ENCODE results near the gene KCNG2. TPM values are rescaled to one million over a fixed set of nuclear protein-coding genes. Genes with fewer than 3 reads are reported as not detected.

KCNG2 gene
- total RNA-seq, 1 experiment from 2014 or later, result not detected

- Mint-ChIP-seq H3K36me3 (ENCODE audit: insufficient read depth, unreplicated experiment) (no peaks in the 10 kb centered on the region), H3K4me1 (ENCODE audit: low read depth, unreplicated experiment) (no peaks in the 10 kb centered on the region), H3K9me3 (ENCODE audit: unreplicated experiment) (no peaks in the 10 kb centered on the region), H3K4me3 (ENCODE audit: unreplicated experiment) (no peak overlapping the region), H3K27me3 (ENCODE audit: insufficient read depth, unreplicated experiment) (no peaks in the 10 kb centered on the region), H3K27ac (ENCODE audit: unreplicated experiment) (no peak overlapping the region)
- no peak for DNase-seq
- H3K27me3 ChIP-seq (replicated peaks; ENCODE audit: control insufficient read depth, insufficient read depth, low read length), result no peaks in the 10 kb centered on the region
- BruUV-seq (replicated peaks), result no TSS peak
- H3K4me3 ChIP-seq (ENCODE audit: low read depth, low read length), result no peak overlapping the region
- H3K36me3 ChIP-seq (ENCODE audit: control insufficient read depth, insufficient read depth, low read length), result no peaks in the 10 kb centered on the region
- intact Hi-C loops (cut with micrococcal nuclease; ENCODE audit: unreplicated experiment), result no loop called here
- no peak for TF ChIP-seq CTCF (IDR thresholded peaks at IDR 0.05; ENCODE audit: insufficient read depth in 1 of 2, low read depth in 1 of 2, low read length in 1 of 2, severe bottlenecking in 1 of 2, unreplicated experiment in 1 of 2)
- CTCF ChIA-PET, result no interaction called here
- H3K9me3 ChIP-seq, result no peaks in the 10 kb centered on the region
- POLR2A ChIA-PET, result no interaction called here
- H3K4me1 ChIP-seq, result no peaks in the 10 kb centered on the region
These were observed 42.1 kb upstream of the KCNG2 start for GRCh38 chr18:79755496-79756142.

GRCh38 chr18:79756143-79756500, 41.6 kb upstream of the KCNG2 start:
- no peak for DNase-seq
- POLR2A ChIA-PET, result no interaction called here
- no peaks in the 10 kb centered on the region for H3K36me3 ChIP-seq (ENCODE audit: control insufficient read depth, insufficient read depth, low read length)
- H3K27me3 ChIP-seq (replicated peaks; ENCODE audit: control insufficient read depth, insufficient read depth, low read length), result no peaks in the 10 kb centered on the region
- Mint-ChIP-seq H3K27me3 (ENCODE audit: insufficient read depth, unreplicated experiment) (no peaks in the 10 kb centered on the region), H3K27ac (ENCODE audit: unreplicated experiment) (no peak overlapping the region), H3K4me1 (ENCODE audit: low read depth, unreplicated experiment) (no peaks in the 10 kb centered on the region), H3K9me3 (ENCODE audit: unreplicated experiment) (no peaks in the 10 kb centered on the region), H3K4me3 (ENCODE audit: unreplicated experiment) (no peak overlapping the region), H3K36me3 (ENCODE audit: insufficient read depth, unreplicated experiment) (no peaks in the 10 kb centered on the region)
- no peaks in the 10 kb centered on the region for H3K9me3 ChIP-seq
- no peaks in the 10 kb centered on the region for H3K4me1 ChIP-seq
- no TSS peak for BruUV-seq (replicated peaks)
- intact Hi-C loops (cut with micrococcal nuclease; ENCODE audit: unreplicated experiment), result no loop called here
- no peak overlapping the region for H3K4me3 ChIP-seq (ENCODE audit: low read depth, low read length)
- TF ChIP-seq CTCF (IDR thresholded peaks at IDR 0.05; ENCODE audit: insufficient read depth in 1 of 2, low read depth in 1 of 2, low read length in 1 of 2, severe bottlenecking in 1 of 2, unreplicated experiment in 1 of 2), result no peak
- CTCF ChIA-PET, result no interaction called here

- no peaks in the 10 kb centered on the region for H3K4me1 ChIP-seq
- Mint-ChIP-seq H3K4me1 (ENCODE audit: low read depth, unreplicated experiment) (no peaks in the 10 kb centered on the region), H3K9me3 (ENCODE audit: unreplicated experiment) (no peaks in the 10 kb centered on the region), H3K4me3 (ENCODE audit: unreplicated experiment) (no peak overlapping the region), H3K27me3 (ENCODE audit: insufficient read depth, unreplicated experiment) (no peaks in the 10 kb centered on the region), H3K27ac (ENCODE audit: unreplicated experiment) (no peak overlapping the region), H3K36me3 (ENCODE audit: insufficient read depth, unreplicated experiment) (no peaks in the 10 kb centered on the region)
- intact Hi-C loops (cut with micrococcal nuclease; ENCODE audit: unreplicated experiment), result no loop called here
- H3K9me3 ChIP-seq, result no peaks in the 10 kb centered on the region
- H3K36me3 ChIP-seq (ENCODE audit: control insufficient read depth, insufficient read depth, low read length), result no peaks in the 10 kb centered on the region
- TF ChIP-seq CTCF (IDR thresholded peaks at IDR 0.05; ENCODE audit: insufficient read depth in 1 of 2, low read depth in 1 of 2, low read length in 1 of 2, severe bottlenecking in 1 of 2, unreplicated experiment in 1 of 2), result no peak
- H3K27me3 ChIP-seq (replicated peaks; ENCODE audit: control insufficient read depth, insufficient read depth, low read length), result no peaks in the 10 kb centered on the region
- no peak overlapping the region for H3K4me3 ChIP-seq (ENCODE audit: low read depth, low read length)
- DNase-seq, result no peak
- BruUV-seq (replicated peaks), result no TSS peak
- POLR2A ChIA-PET, result no interaction called here
- CTCF ChIA-PET, result no interaction called here
These were observed 40.9 kb upstream of the KCNG2 start for GRCh38 chr18:79756826-79757225.
